OCI-LY3 (cell line): Measurements from ENCODE around the gene ZFP42.

Source experiments
- EZH2phosphoT487 ChIP-seq: fragments of 200-600 bp; shearing (Covaris generic); IDR thresholded peaks from 2 replicates; pipeline ENCODE4 v1.6.1; 2018; ENCODE audit warnings: antibody characterized with exemption, mixed run types, low read depth
- TF ChIP-seq, protein P1 (sequence below): fragments of 200-600, 300-600 bp; sonication (generic); IDR thresholded peaks from 2 replicates; pipeline ENCODE4 v1.5.1; 2014; ENCODE audit warnings: antibody characterized with exemption, low read length, low read depth

DNA sequence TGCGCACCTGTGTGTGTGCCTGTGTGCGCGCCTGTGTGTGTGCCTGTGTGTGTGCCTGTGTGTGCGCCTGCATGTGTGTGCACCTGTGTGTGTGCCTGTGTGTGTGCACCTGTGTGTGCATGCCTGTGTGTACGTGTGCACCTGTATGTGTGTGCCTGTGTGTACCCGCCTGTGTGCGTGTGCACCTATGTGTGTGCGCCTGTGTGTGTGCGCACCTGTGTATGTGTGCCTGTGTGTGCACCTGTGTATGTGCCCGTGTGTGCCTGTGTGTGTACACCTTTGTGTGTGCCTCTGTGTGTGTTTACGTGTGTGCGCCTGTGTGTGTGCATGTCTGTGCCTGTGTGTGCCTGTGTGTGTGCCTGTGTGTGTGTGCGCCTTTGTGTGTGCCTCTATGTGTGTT lies 33.5 kb downstream of the ZFP42 start:
- TF ChIP-seq, protein P1, sequence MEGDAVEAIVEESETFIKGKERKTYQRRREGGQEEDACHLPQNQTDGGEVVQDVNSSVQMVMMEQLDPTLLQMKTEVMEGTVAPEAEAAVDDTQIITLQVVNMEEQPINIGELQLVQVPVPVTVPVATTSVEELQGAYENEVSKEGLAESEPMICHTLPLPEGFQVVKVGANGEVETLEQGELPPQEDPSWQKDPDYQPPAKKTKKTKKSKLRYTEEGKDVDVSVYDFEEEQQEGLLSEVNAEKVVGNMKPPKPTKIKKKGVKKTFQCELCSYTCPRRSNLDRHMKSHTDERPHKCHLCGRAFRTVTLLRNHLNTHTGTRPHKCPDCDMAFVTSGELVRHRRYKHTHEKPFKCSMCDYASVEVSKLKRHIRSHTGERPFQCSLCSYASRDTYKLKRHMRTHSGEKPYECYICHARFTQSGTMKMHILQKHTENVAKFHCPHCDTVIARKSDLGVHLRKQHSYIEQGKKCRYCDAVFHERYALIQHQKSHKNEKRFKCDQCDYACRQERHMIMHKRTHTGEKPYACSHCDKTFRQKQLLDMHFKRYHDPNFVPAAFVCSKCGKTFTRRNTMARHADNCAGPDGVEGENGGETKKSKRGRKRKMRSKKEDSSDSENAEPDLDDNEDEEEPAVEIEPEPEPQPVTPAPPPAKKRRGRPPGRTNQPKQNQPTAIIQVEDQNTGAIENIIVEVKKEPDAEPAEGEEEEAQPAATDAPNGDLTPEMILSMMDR, result no peak
- TF ChIP-seq EZH2phosphoT487, result no peak
